ENCODE data around the gene ARMC7.
A peak's percentile ranks its signal among the peaks of the same experiment; 100 is the strongest.
"Not testable (repeated sequence)": the region's sequence is repeated elsewhere in the genome, so short reads cannot be mapped to it uniquely, and the experiment has no call there.

The ARMC7 gene

GRCh38 chr17:75102385-75102821 is 7.4 kb upstream of the ARMC7 start:
- no peak for DNase-seq (ENCODE audit: low read depth, low spot score)

- no peak for DNase-seq (ENCODE audit: low read depth, low spot score)
Measured at GRCh38 chr17:75103601-75104554, 5.9 kb upstream of the ARMC7 start.

- no peak for DNase-seq (ENCODE audit: low read depth, low spot score)
Measured at GRCh38 chr17:75105126-75106080, 4.4 kb upstream of the ARMC7 start.

DNA sequence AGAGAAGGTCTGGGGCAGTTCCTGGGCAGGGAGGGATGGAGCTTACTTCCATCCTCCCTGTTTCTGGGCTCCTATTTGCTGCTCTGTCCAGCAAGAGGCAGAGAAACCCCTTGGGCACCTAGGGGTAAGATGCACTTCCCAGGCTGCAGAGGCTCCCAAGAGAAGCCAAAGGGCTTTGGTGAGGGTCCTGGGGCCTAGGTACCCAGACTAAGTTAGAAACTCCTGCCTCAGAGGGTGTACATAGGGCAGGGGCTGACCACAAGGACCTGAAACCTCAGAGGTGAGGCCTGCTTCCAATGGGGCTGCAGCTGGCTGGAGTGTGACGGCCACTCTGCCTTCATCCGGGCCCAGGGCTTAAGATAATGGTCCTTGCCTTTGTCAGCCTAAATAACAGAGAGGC is 1.6 kb upstream of the ARMC7 start:
- no peak for DNase-seq (ENCODE audit: low read depth, low spot score)

DNA sequence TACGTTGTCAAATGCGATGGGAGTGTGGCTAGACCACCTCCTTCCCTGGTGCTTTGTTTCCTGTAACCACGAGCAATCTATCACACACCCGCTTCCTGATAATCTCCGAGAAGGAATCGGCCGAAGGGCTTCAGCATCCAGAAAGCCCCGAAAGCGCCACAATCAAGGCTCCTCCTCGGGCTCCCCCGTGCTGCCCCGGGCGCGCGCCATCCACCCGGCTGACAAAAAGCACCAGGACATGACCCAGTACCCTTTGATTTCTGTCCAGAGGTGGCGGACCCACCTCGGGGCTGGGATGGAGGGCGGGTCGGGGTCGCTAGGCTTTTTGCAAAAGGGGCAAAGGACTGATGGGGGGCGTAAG is 743 bp upstream of the ARMC7 start:
- no peak for DNase-seq (ENCODE audit: low read depth, low spot score)

- no peak for DNase-seq (ENCODE audit: low read depth, low spot score)
Measured at GRCh38 chr17:75110234-75110937, 617 bp downstream of the ARMC7 start.

GRCh38 chr17:75111777-75112335 is 2.1 kb downstream of the ARMC7 start:
- no peak for DNase-seq (ENCODE audit: low read depth, low spot score)

- no peak for DNase-seq (ENCODE audit: low read depth, low spot score)
Measured at GRCh38 chr17:75113798-75114551, 4.2 kb downstream of the ARMC7 start.

DNA sequence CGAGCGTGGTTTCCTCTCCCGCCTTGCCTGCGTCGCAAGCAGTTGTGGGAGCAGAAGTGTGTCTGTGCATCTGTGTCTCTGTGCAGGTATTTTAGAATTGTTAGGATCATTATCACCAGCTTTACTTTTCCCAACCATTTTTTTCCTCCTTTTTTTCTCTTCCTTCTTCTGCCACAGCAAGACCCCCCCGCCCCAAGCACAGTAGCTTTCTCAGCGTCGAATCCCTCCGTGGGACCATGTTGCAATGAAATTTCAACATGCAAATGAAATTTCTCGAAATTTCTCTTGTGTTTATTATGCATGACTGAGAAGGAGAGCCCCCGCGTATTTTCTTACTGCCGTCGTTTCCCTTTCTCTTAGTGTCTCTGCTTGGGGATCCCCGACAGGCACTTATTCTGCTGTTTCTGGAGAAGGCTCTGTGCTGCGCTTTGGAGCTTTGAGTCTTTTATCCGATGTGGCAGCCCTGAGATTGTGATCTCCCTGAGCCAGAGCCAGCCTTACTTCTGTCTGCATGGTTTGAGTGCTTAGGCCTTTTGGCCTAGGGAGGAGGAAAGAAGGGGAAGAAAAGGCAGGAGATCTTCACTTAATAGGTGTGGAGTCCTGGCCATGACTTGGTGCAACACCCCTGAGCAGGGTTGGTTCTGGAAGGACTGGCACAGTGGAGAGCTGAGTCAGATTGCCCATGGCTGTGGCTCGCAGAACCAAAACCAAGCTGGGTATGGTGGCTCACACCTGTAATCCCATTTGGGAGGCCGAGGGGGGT is 5.0 kb downstream of the ARMC7 start:
- DNase-seq (ENCODE audit: low read depth, low spot score), result no peak

GRCh38 chr17:75115555-75115954 is 5.8 kb downstream of the ARMC7 start:
- no peak for DNase-seq (ENCODE audit: low read depth, low spot score)

DNA sequence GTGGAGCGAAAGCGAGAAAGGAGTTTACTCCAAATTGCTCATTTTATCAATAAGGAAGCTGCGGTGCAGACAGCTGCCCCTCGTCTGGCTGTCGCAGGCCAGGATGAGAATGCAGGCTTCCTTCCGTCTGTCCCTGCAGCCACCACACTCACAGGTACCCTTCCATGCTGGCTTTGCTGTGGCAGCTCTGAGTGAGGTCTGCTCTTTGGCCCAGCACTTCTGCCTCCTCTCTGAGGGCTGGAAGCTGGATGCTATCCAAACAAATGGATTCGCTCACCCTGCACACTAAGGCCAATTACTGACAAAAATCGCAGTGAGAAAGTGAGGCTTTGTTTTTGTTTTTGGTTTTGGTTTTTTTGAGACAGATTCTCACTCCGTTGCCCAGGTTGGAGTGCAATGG is 7.0 kb downstream of the ARMC7 start:
- DNase-seq (ENCODE audit: low read depth, low spot score), result no peak

- no peak for DNase-seq (ENCODE audit: low read depth, low spot score)
Measured at GRCh38 chr17:75118307-75118706, 8.5 kb downstream of the ARMC7 start.

- no peak for DNase-seq (ENCODE audit: low read depth, low spot score)
Measured at GRCh38 chr17:75124041-75124818, 14.5 kb downstream of the ARMC7 start.

DNA sequence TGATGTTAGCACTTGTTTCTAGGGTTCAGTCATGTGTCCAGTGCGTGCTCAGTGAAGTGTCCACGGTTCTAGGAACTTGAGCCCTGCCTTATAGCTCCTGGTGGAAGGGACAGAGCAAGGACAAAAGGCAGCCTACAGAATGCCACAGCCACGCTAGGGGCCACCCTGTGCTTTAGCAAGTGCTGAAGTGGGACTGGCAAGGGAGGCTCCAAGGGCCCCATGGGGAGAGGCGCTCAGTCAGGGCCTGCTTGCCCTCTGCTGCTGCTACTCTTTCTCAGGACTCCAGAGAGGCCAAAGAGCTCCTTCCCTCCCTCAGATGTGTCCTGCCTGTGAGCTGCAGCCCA is 15.0 kb downstream of the ARMC7 start:
- no peak for DNase-seq (ENCODE audit: low read depth, low spot score)

DNA sequence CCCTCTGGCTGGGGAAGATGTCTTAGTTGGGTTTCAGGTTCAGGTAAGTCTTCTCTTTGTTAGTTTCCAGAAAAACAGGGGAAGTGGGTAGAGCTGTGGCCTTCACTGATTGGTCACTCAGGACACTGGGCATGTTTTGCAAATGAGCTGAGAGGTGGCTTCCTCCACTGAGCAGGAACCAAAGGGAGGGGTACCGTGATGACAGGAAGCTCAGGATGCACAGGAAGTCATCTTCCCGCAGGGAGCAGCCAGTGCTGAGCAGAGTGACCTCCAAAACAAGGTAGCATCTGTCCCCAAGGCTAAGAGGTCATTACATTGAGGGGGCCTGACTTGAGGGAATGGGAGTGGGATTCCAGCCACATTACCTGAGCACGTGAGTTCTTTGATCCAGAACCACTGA is 16.2 kb downstream of the ARMC7 start:
- peak; percentile 40 for DNase-seq (ENCODE audit: low read depth, low spot score)

- no peak for DNase-seq (ENCODE audit: low read depth, low spot score)
Measured at GRCh38 chr17:75126954-75127353, 17.2 kb downstream of the ARMC7 start.

- DNase-seq (ENCODE audit: low read depth, low spot score), result not testable (repeated sequence)
Measured at GRCh38 chr17:75127936-75128335, 18.2 kb downstream of the ARMC7 start.

GRCh38 chr17:75128694-75129505 is 19.1 kb downstream of the ARMC7 start:
- no peak for DNase-seq (ENCODE audit: low read depth, low spot score)

Data from iPS DF 19.7 (cell line).